Glutamatergic neuron (in vitro differentiated cells): ENCODE measurements around the gene PTPRR. TPM values are rescaled to one million over a fixed set of nuclear protein-coding genes. Genes with fewer than 3 reads are reported as not detected.

ENCODE experiments used
- DNase-seq: peaks from one replicate; pipeline ENCODE4 v3.0.0; 2022
- H3K27ac Mint-ChIP-seq: one replicate; pipeline ENCODE4 v1.8.0; 2020; ENCODE audit warnings: mild to moderate bottlenecking, mixed read lengths, inconsistent platforms; ENCODE audit not compliant: unreplicated experiment
- H3K27me3 Mint-ChIP-seq: one replicate; pipeline ENCODE4 v1.8.0; 2020; ENCODE audit warnings: mild to moderate bottlenecking, moderate library complexity, mixed read lengths, inconsistent platforms; ENCODE audit not compliant: unreplicated experiment
- H3K36me3 Mint-ChIP-seq: one replicate; pipeline ENCODE4 v1.8.0; 2020; ENCODE audit warnings: mild to moderate bottlenecking, mixed read lengths, inconsistent platforms; ENCODE audit not compliant: unreplicated experiment
- H3K4me1 Mint-ChIP-seq: one replicate; pipeline ENCODE4 v1.8.0; 2020; ENCODE audit warnings: mild to moderate bottlenecking, low read depth, mixed read lengths, inconsistent platforms; ENCODE audit not compliant: unreplicated experiment
- H3K4me3 Mint-ChIP-seq: one replicate; pipeline ENCODE4 v1.8.0; 2020; ENCODE audit warnings: mild to moderate bottlenecking, mixed read lengths, inconsistent platforms; ENCODE audit not compliant: unreplicated experiment
- H3K9me3 Mint-ChIP-seq: one replicate; pipeline ENCODE4 v1.8.0; 2020; ENCODE audit warnings: mild to moderate bottlenecking, moderate library complexity, mixed read lengths, inconsistent platforms; ENCODE audit not compliant: unreplicated experiment
- CTCF ChIP-seq: fragments of 200-600 bp; sonication (generic); IDR thresholded peaks from one replicate; pipeline ENCODE4 v1.5.0; 2021; ENCODE audit not compliant: partially characterized antibody, unreplicated experiment
- total RNA-seq: library from RNA; stranded (reverse); fragmentation: NEBNext Ultra II Directional; extraction: Animal tissue kit (Norgen Biotek cat#: 25700); gene quantifications from one replicate; pipeline ENCODE4 v1.2.1, GENCODE V29; 2021; ENCODE audit not compliant: unreplicated experiment

PTPRR gene
- total RNA-seq, 1 donor from 2014 or later, result 0.34 TPM

GRCh38 chr12:70733385-70733784, 187.2 kb downstream of the PTPRR start:
- Mint-ChIP-seq H3K4me3 (no peak overlapping the region), H3K36me3 (peaks cover 9% of the 10 kb centered on the region), H3K4me1 (peaks cover 2% of the 10 kb centered on the region), H3K9me3 (no peaks in the 10 kb centered on the region), H3K27me3 (no peaks in the 10 kb centered on the region), H3K27ac (no peak overlapping the region)
- no peak for DNase-seq
- peak; percentile 85 for TF ChIP-seq CTCF

GRCh38 chr12:70732287-70732686, 188.3 kb downstream of the PTPRR start:
- TF ChIP-seq CTCF, result no peak
- Mint-ChIP-seq H3K27ac (no peak overlapping the region), H3K4me3 (no peak overlapping the region), H3K9me3 (no peaks in the 10 kb centered on the region), H3K36me3 (peaks cover 9% of the 10 kb centered on the region), H3K4me1 (peaks cover 2% of the 10 kb centered on the region), H3K27me3 (no peaks in the 10 kb centered on the region)
- no peak for DNase-seq

DNA sequence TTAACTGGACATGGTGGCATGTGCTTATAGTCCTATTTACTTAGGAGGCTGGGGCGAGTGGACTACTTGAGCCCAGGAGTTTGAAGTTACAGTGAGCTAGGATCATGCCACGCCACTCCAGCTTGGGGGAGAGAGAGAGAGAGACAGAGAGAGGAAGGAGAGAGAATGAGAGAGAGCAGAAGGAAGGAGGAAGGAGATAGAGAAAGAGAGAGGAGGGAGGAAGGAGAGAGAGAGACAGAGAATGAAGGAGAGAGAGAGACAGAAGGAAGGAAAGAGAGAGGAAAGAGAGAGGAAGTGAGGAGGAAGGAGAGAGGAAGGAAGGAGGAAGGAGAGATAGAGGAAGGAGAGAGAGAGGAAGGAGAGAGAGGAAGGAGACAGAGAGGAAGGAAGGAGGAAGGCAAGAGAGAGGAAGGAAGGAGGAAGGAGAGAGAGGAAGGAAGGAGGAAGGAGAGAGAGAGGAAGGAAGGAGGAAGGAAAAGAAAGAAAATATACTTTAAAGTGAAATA, 189.8 kb downstream of the PTPRR start:
- no peak for TF ChIP-seq CTCF
- Mint-ChIP-seq H3K27me3 (no peaks in the 10 kb centered on the region), H3K9me3 (no peaks in the 10 kb centered on the region), H3K27ac (no peak overlapping the region), H3K36me3 (peaks cover 5% of the 10 kb centered on the region), H3K4me1 (peaks cover 2% of the 10 kb centered on the region), H3K4me3 (no peak overlapping the region)
- DNase-seq, result no peak

DNA sequence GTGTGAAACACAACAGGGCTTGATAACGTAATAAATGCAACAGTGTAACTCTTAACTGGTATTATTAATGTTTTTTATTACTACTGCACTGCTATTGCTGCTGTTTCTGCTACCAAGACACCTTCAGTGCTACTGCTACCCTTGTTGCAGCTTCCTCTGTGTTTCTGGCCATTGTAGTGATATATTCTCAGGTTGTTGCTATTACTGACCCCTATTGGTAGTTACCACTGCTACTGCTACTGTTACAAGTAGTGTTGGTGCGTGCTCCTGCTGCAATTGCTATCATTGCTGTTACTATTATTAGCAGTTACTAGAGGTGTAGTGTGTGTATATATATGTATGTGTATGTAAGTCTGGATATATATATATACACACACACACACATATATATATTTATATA, 196.1 kb downstream of the PTPRR start:
- H3K27ac Mint-ChIP-seq, result no peak overlapping the region
- no peaks in the 10 kb centered on the region for H3K36me3 Mint-ChIP-seq
- no peaks in the 10 kb centered on the region for H3K27me3 Mint-ChIP-seq
- H3K4me3 Mint-ChIP-seq, result no peak overlapping the region
- TF ChIP-seq CTCF, result no peak
- DNase-seq, result no peak
- H3K9me3 Mint-ChIP-seq, result no peaks in the 10 kb centered on the region
- no peaks in the 10 kb centered on the region for H3K4me1 Mint-ChIP-seq

GRCh38 chr12:70722584-70723343, 197.8 kb downstream of the PTPRR start:
- TF ChIP-seq CTCF, result no peak
- Mint-ChIP-seq H3K4me3 (no peak overlapping the region), H3K27me3 (no peaks in the 10 kb centered on the region), H3K9me3 (no peaks in the 10 kb centered on the region), H3K27ac (no peak overlapping the region), H3K4me1 (no peaks in the 10 kb centered on the region), H3K36me3 (no peaks in the 10 kb centered on the region)
- no peak for DNase-seq
